Mucosa of stomach (tissue), 1 donor: ENCODE measurements around the gene OTOG.

Experiments
- H3K27me3 ChIP-seq: one replicate; pipeline ENCODE4 v1.7.0; 2013; ENCODE audit warnings: mild to moderate bottlenecking, low read length; ENCODE audit not compliant: control insufficient read depth, insufficient read depth
- H3K36me3 ChIP-seq: one replicate; pipeline ENCODE4 v1.7.0; 2013; ENCODE audit warnings: low read length; ENCODE audit not compliant: control insufficient read depth, insufficient read depth
- H3K4me1 ChIP-seq: one replicate; pipeline ENCODE4 v1.7.0; 2013; ENCODE audit warnings: mild to moderate bottlenecking, low read length; ENCODE audit not compliant: control insufficient read depth, insufficient read depth
- H3K4me3 ChIP-seq: one replicate; pipeline ENCODE4 v1.7.0; 2013; ENCODE audit warnings: low read length
- H3K9ac ChIP-seq: one replicate; pipeline ENCODE4 v1.7.0; 2013; ENCODE audit warnings: mild to moderate bottlenecking, low read length, moderate library complexity
- H3K9me3 ChIP-seq: one replicate; pipeline ENCODE4 v1.7.0; 2013; ENCODE audit warnings: mild to moderate bottlenecking, low read length, moderate library complexity; ENCODE audit not compliant: control insufficient read depth
- donor health status: Pancreatic carcinoma.

Gene OTOG

GRCh38 chr11:17683377-17684161 lies 136.5 kb downstream of the OTOG start:
- Histone ChIP-seq H3K9me3 (no peaks in the 10 kb centered on the region), H3K4me3 (no peak overlapping the region), H3K27me3 (no peaks in the 10 kb centered on the region), H3K36me3 (no peaks in the 10 kb centered on the region), H3K4me1 (no peaks in the 10 kb centered on the region), H3K9ac (no peak overlapping the region)

GRCh38 chr11:17684550-17684949 lies 137.5 kb downstream of the OTOG start:
- Histone ChIP-seq H3K9ac (no peak overlapping the region), H3K27me3 (no peaks in the 10 kb centered on the region), H3K4me1 (no peaks in the 10 kb centered on the region), H3K9me3 (no peaks in the 10 kb centered on the region), H3K4me3 (no peak overlapping the region), H3K36me3 (no peaks in the 10 kb centered on the region)

- H3K27me3 ChIP-seq, result no peaks in the 10 kb centered on the region
- no peaks in the 10 kb centered on the region for H3K4me1 ChIP-seq
- no peak overlapping the region for H3K9ac ChIP-seq
- H3K36me3 ChIP-seq, result no peaks in the 10 kb centered on the region
- no peak overlapping the region for H3K4me3 ChIP-seq
- no peaks in the 10 kb centered on the region for H3K9me3 ChIP-seq
Measured at GRCh38 chr11:17686231-17686980, 139.3 kb downstream of the OTOG start.

- Histone ChIP-seq H3K9ac (no peak overlapping the region), H3K36me3 (no peaks in the 10 kb centered on the region), H3K9me3 (no peaks in the 10 kb centered on the region), H3K27me3 (peaks cover 10% of the 10 kb centered on the region), H3K4me3 (no peak overlapping the region), H3K4me1 (no peaks in the 10 kb centered on the region)
Measured at GRCh38 chr11:17687946-17688670, 141.0 kb downstream of the OTOG start.

- Histone ChIP-seq H3K4me1 (no peaks in the 10 kb centered on the region), H3K27me3 (peaks cover 36% of the 10 kb centered on the region), H3K9me3 (no peaks in the 10 kb centered on the region), H3K9ac (no peak overlapping the region), H3K36me3 (no peaks in the 10 kb centered on the region), H3K4me3 (no peak overlapping the region)
Measured at GRCh38 chr11:17691550-17691949, 144.5 kb downstream of the OTOG start.

- Histone ChIP-seq H3K9ac (no peak overlapping the region), H3K36me3 (no peaks in the 10 kb centered on the region), H3K27me3 (peaks cover 40% of the 10 kb centered on the region), H3K4me1 (no peaks in the 10 kb centered on the region), H3K9me3 (no peaks in the 10 kb centered on the region), H3K4me3 (no peak overlapping the region)
Measured at GRCh38 chr11:17691976-17692375, 144.9 kb downstream of the OTOG start.

- H3K36me3 ChIP-seq, result no peaks in the 10 kb centered on the region
- peaks cover 46% of the 10 kb centered on the region for H3K27me3 ChIP-seq
- H3K4me3 ChIP-seq, result no peak overlapping the region
- no peaks in the 10 kb centered on the region for H3K4me1 ChIP-seq
- no peaks in the 10 kb centered on the region for H3K9me3 ChIP-seq
- H3K9ac ChIP-seq, result no peak overlapping the region
Measured at GRCh38 chr11:17692931-17693330, 145.9 kb downstream of the OTOG start.

- peaks cover 46% of the 10 kb centered on the region for H3K27me3 ChIP-seq
- H3K9me3 ChIP-seq, result no peaks in the 10 kb centered on the region
- no peaks in the 10 kb centered on the region for H3K36me3 ChIP-seq
- H3K4me3 ChIP-seq, result no peak overlapping the region
- no peaks in the 10 kb centered on the region for H3K4me1 ChIP-seq
- no peak overlapping the region for H3K9ac ChIP-seq
Measured at GRCh38 chr11:17693531-17693930, 146.5 kb downstream of the OTOG start.

GRCh38 chr11:17694494-17695110 lies 147.5 kb downstream of the OTOG start:
- Histone ChIP-seq H3K4me3 (no peak overlapping the region), H3K27me3 (peaks cover 46% of the 10 kb centered on the region)

GRCh38 chr11:17695454-17696441 lies 148.7 kb downstream of the OTOG start:
- no peaks in the 10 kb centered on the region for H3K9me3 ChIP-seq
- no peaks in the 10 kb centered on the region for H3K4me1 ChIP-seq
- H3K27me3 ChIP-seq, result peaks cover 46% of the 10 kb centered on the region
- H3K9ac ChIP-seq, result no peak overlapping the region
- H3K36me3 ChIP-seq, result no peaks in the 10 kb centered on the region
- H3K4me3 ChIP-seq, result no peak overlapping the region

More at GRCh38 chr11:17694494-17695110, 147.5 kb downstream of the OTOG start:
- Histone ChIP-seq H3K36me3 (no peaks in the 10 kb centered on the region), H3K9me3 (no peaks in the 10 kb centered on the region), H3K4me1 (no peaks in the 10 kb centered on the region), H3K9ac (no peak overlapping the region)

GRCh38 chr11:17696741-17697140 lies 149.7 kb downstream of the OTOG start:
- Histone ChIP-seq H3K36me3 (no peaks in the 10 kb centered on the region), H3K4me1 (no peaks in the 10 kb centered on the region), H3K27me3 (peaks cover 46% of the 10 kb centered on the region), H3K9me3 (no peaks in the 10 kb centered on the region), H3K4me3 (no peak overlapping the region), H3K9ac (no peak overlapping the region)
